Body of pancreas (tissue), 4 donors: ENCODE measurements around the gene GDF7.

Source experiments
- CTCF ChIP-seq, 7 experiments: fragments of 450-650 bp in 4 of 7; fragments of 200-600 bp in 3 of 7; sonication (generic) in 3 of 7; IDR thresholded peaks; one replicate each; pipeline ENCODE4 v1.5.1; 2016 to 2019; ENCODE audit warnings: antibody characterized with exemption in 7 of 7
- POLR2A ChIP-seq, 3 donors: fragments of 450-650 bp; IDR thresholded peaks; one replicate each; pipeline ENCODE4 v1.6.1; 2016; ENCODE audit warnings: antibody characterized with exemption in 3 of 3, mild to moderate bottlenecking in 2 of 3

- no peak for TF ChIP-seq CTCF (IDR thresholded peaks at IDR 0.05)
- TF ChIP-seq POLR2A (IDR thresholded peaks at IDR 0.05): no peak
Measured at GRCh38 chr2:20627712-20628380, 39.1 kb upstream of the GDF7 start.
